Loucy (cell line): ENCODE results near the gene CD72.

Experiments used
- H2AFZ ChIP-seq: fragments of 200-600 bp; sonication (generic); 2 replicates; pipeline ENCODE4 v1.6.0; 2016; ENCODE audit warnings: antibody characterized with exemption, mild to moderate bottlenecking, low read length, moderate library complexity
- H3F3A ChIP-seq: fragments of 200-600 bp; 2 replicates; pipeline ENCODE4 v1.6.0; 2016; ENCODE audit warnings: antibody characterized with exemption, low read depth, mild to moderate bottlenecking
- H3K27me3 ChIP-seq: fragments of 200-600 bp; sonication (generic); 2 replicates; pipeline ENCODE4 v1.6.1; 2014; ENCODE audit warnings: low read length, mild to moderate bottlenecking; ENCODE audit not compliant: insufficient read depth, poor library complexity, severe bottlenecking
- H3K36me3 ChIP-seq: fragments of 200-600 bp; sonication (generic); 2 replicates; pipeline ENCODE4 v1.6.1; 2016; ENCODE audit warnings: low read length; ENCODE audit not compliant: insufficient read depth
- H3K4me1 ChIP-seq: fragments of 200-600 bp; sonication (generic); 2 replicates; pipeline ENCODE4 v1.5.1; 2014; ENCODE audit warnings: low read length, mild to moderate bottlenecking; ENCODE audit not compliant: insufficient read depth, poor library complexity, severe bottlenecking
- H3K4me2 ChIP-seq: fragments of 200-600 bp; sonication (generic); 2 replicates; pipeline ENCODE4 v1.6.0; 2014; ENCODE audit warnings: antibody characterized with exemption, low read length, low read depth, mild to moderate bottlenecking; ENCODE audit not compliant: poor library complexity, severe bottlenecking
- H3K4me3 ChIP-seq: fragments of 200-600 bp; sonication (generic); 2 replicates; pipeline ENCODE4 v1.5.1; 2014; ENCODE audit warnings: low read length, mild to moderate bottlenecking, mixed read lengths; ENCODE audit not compliant: poor library complexity, severe bottlenecking
- H3K79me2 ChIP-seq: fragments of 200-600 bp; sonication (generic); 2 replicates; pipeline ENCODE4 v1.6.1; 2014; ENCODE audit warnings: low read length; ENCODE audit not compliant: insufficient read depth
- H3K9ac ChIP-seq: fragments of 200-600 bp; sonication (generic); 2 replicates; pipeline ENCODE4 v1.6.0; 2014; ENCODE audit warnings: mild to moderate bottlenecking, low read depth, low read length, moderate library complexity; ENCODE audit not compliant: poor library complexity, severe bottlenecking
- H3K9me2 ChIP-seq: fragments of 200-600 bp; sonication (generic); replicated peaks from 2 replicates; pipeline ENCODE4 v1.6.1; 2016; ENCODE audit warnings: low read depth, low read length, mixed read lengths
- H3K9me3 ChIP-seq: fragments of 200-600 bp; sonication (generic); 2 replicates; pipeline ENCODE4 v1.6.1; 2014; ENCODE audit warnings: mild to moderate bottlenecking, antibody characterized with exemption, low read length, low read depth; ENCODE audit not compliant: insufficient read depth
- H4K20me1 ChIP-seq: fragments of 200-600 bp; sonication (generic); 2 replicates; pipeline ENCODE4 v1.6.0; 2014; ENCODE audit warnings: antibody characterized with exemption, low read length, mild to moderate bottlenecking; ENCODE audit not compliant: insufficient read depth, poor library complexity, severe bottlenecking
- EZH2phosphoT487 ChIP-seq: fragments of 200-600 bp; IDR thresholded peaks from 2 replicates; pipeline ENCODE4 v1.6.1; 2018; ENCODE audit warnings: antibody characterized with exemption, mild to moderate bottlenecking, moderate library complexity, borderline replicate concordance
- TF ChIP-seq, protein P1 (sequence below): fragments of 200-600 bp; sonication (generic); conservative IDR thresholded peaks from 2 replicates; pipeline ENCODE4 v1.5.1; 2014; ENCODE audit warnings: mild to moderate bottlenecking, antibody characterized with exemption, low read length

Gene CD72

DNA sequence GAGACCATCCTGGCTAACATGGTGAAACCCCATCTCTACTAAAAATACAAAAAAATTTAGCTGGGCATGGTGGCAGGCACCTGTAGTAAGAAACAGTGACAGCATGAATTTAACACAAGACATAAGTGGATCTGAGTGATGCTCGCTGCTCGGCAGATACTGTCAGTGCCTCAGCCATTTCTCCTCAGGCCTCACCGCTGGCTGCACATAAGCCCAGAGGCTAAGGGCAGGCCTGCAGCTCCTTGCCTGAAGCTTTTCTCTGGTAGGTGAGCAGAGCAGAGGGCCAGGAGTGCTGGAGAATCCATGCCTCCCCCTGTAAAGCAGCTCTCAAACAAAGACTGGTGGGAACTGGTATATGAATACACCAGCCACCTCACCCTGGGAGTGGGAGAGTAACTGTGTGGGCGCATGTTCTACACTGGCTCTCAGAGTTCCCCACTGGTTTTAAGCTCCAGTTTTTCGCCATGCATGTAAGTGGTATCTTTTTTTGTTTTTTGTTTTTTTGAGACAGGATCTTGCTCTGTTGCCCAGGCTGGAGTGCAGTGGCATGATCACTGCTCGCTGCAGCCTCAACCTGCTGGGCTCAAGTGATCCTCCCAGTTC lies 10.3 kb upstream of the CD72 start:
- TF ChIP-seq EZH2phosphoT487 = no peak
- TF ChIP-seq, protein P1, sequence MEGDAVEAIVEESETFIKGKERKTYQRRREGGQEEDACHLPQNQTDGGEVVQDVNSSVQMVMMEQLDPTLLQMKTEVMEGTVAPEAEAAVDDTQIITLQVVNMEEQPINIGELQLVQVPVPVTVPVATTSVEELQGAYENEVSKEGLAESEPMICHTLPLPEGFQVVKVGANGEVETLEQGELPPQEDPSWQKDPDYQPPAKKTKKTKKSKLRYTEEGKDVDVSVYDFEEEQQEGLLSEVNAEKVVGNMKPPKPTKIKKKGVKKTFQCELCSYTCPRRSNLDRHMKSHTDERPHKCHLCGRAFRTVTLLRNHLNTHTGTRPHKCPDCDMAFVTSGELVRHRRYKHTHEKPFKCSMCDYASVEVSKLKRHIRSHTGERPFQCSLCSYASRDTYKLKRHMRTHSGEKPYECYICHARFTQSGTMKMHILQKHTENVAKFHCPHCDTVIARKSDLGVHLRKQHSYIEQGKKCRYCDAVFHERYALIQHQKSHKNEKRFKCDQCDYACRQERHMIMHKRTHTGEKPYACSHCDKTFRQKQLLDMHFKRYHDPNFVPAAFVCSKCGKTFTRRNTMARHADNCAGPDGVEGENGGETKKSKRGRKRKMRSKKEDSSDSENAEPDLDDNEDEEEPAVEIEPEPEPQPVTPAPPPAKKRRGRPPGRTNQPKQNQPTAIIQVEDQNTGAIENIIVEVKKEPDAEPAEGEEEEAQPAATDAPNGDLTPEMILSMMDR = no peak
- H4K20me1 ChIP-seq = no peaks in the 10 kb centered on the region
- no peak overlapping the region for H3K4me3 ChIP-seq
- H3K4me1 ChIP-seq = peaks cover 5% of the 10 kb centered on the region
- H3F3A ChIP-seq = no peaks in the 10 kb centered on the region
- no peaks in the 10 kb centered on the region for H3K9me3 ChIP-seq
- H3K79me2 ChIP-seq = no peaks in the 10 kb centered on the region
- H3K9ac ChIP-seq = no peak overlapping the region
- no peaks in the 10 kb centered on the region for H3K9me2 ChIP-seq
- no peaks in the 10 kb centered on the region for H3K27me3 ChIP-seq
- no peaks in the 10 kb centered on the region for H3K36me3 ChIP-seq
- no peak overlapping the region for H3K4me2 ChIP-seq
- no peak overlapping the region for H2AFZ ChIP-seq

DNA sequence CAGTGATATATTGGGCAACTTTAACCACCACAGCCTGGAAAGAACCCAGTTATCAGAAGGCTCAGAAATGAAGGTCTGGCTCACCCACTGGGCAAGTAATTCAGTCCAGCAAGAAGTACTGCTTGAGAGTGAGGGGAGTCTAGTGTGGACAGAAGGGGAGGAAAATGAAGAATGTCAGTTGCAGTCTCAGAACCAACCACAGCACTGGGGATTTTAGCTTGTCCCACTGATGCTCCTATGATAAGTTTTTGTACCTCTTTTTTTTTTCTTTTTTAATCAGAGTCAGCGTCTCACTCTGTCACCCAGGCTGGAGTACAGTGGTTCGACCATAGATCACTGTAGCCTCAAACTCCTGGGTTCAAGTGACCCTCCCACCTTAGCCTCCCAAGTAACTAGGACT lies 9.4 kb upstream of the CD72 start:
- Histone ChIP-seq H4K20me1 (no peaks in the 10 kb centered on the region), H3K4me2 (no peak overlapping the region), H3K4me3 (no peak overlapping the region), H3K36me3 (no peaks in the 10 kb centered on the region), H3K9ac (no peak overlapping the region), H3K9me3 (no peaks in the 10 kb centered on the region), H2AFZ (no peak overlapping the region), H3K79me2 (no peaks in the 10 kb centered on the region), H3F3A (no peaks in the 10 kb centered on the region), H3K4me1 (peaks cover 5% of the 10 kb centered on the region), H3K27me3 (no peaks in the 10 kb centered on the region), H3K9me2 (no peaks in the 10 kb centered on the region)
- TF ChIP-seq, protein P1 = no peak
- no peak for TF ChIP-seq EZH2phosphoT487

DNA sequence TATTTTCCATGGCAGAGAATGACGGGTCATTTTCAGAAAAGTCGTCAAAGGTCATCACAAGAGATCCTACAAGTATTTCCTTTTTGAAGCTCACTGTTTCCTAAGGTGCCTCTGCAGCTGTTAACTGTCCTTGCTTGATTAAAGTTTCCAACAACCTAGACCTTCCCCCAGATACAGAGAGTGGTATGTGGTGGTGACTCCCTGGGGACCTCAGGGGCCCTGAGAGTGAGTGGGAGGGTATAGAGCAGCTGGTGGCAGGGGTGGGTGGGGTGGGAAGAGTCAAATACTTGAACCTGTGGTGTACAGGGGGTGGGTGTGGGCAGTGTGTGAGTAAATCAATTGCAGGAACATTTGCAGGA lies 1.6 kb upstream of the CD72 start:
- Histone ChIP-seq H3K27me3 (no peaks in the 10 kb centered on the region), H3K4me2 (peak overlapping the region; percentile 99), H2AFZ (peak overlapping the region; percentile 40), H3K36me3 (no peaks in the 10 kb centered on the region), H3K9me3 (no peaks in the 10 kb centered on the region), H3K79me2 (peaks cover 31% of the 10 kb centered on the region; the same call in 1 of the 2 replicates), H3K9ac (peak overlapping the region; percentile 89), H3F3A (peaks cover 11% of the 10 kb centered on the region), H3K4me1 (peaks cover 61% of the 10 kb centered on the region), H3K4me3 (peak overlapping the region; percentile 74), H4K20me1 (no peaks in the 10 kb centered on the region), H3K9me2 (no peaks in the 10 kb centered on the region)
- no peak for TF ChIP-seq EZH2phosphoT487
- TF ChIP-seq, protein P1 = no peak
